K562 (cell line): ENCODE measurements around the gene ERICH6.

ENCODE experiments used
- BHLHE40 ChIP-seq: IDR thresholded peaks from 2 replicates; pipeline ENCODE4 v1.6.1; 2011; ENCODE audit warnings: low read length, improper control_type of control experiment
- CTCF ChIP-seq, 3 experiments: IDR thresholded peaks in 2 of 3; conservative IDR thresholded peaks in 1 of 3; 2 replicates each; pipeline ENCODE4 v1.5.1; 2011 to 2012; ENCODE audit warnings: low read length in 3 of 3, mild to moderate bottlenecking in 3 of 3, control low read depth in 2 of 3, improper control_type of control experiment in 1 of 3, inconsistent platforms in 1 of 3, low read depth in 1 of 3, mixed read lengths in 1 of 3, moderate library complexity in 1 of 3; ENCODE audit not compliant: insufficient read depth in 2 of 3
- ELK1 ChIP-seq: sonication (generic); formaldehyde crosslinking; IDR thresholded peaks from 2 replicates; pipeline ENCODE4 v1.8.1; 2022; ENCODE audit warnings: missing genetic modification reagents
- JUND ChIP-seq, 2 experiments: IDR thresholded peaks; 2 replicates in 1 of 2; 3 replicates in 1 of 2; pipeline ENCODE4 v1.6.1; 2011; ENCODE audit warnings: borderline replicate concordance in 2 of 2, low read depth in 2 of 2, low read length in 2 of 2, improper control_type of control experiment in 1 of 2, missing biosample characterization in 1 of 2, missing genetic modification characterization in 1 of 2, missing genetic modification reagents in 1 of 2
- NR1H2 ChIP-seq: sonication (generic); formaldehyde crosslinking; IDR thresholded peaks from 2 replicates; pipeline ENCODE4 v1.4.0; 2020; ENCODE audit warnings: mild to moderate bottlenecking, missing genetic modification reagents
- RBM22 ChIP-seq: fragments of 200-400 bp; formaldehyde crosslinking; IDR thresholded peaks from 2 replicates; pipeline ENCODE4 v1.6.1; 2018; ENCODE audit warnings: low read length, low read depth; ENCODE audit not compliant: poor library complexity, severe bottlenecking
- SMAD4 ChIP-seq: fragments of 250-450 bp; sonication (Bioruptor Pico); conservative IDR thresholded peaks from 2 replicates; pipeline ENCODE4 v1.8.0; 2021; ENCODE audit warnings: inconsistent platforms, mild to moderate bottlenecking, moderate library complexity
- TCF7L2 ChIP-seq: fragments of 150-350 bp; IDR thresholded peaks from 2 replicates; pipeline ENCODE4 v1.6.1; 2016; ENCODE audit warnings: low read depth, mild to moderate bottlenecking, low read length, moderate library complexity
- TOE1 ChIP-seq, 2 experiments: fragments of 450-650 bp in 1 of 2; sonication (generic) in 1 of 2; formaldehyde crosslinking in 1 of 2; IDR thresholded peaks; 2 replicates each; pipeline versions ENCODE4 v1.7.1 to v1.8.0; 2016 to 2022; ENCODE audit warnings: borderline replicate concordance in 2 of 2, mild to moderate bottlenecking in 2 of 2, antibody characterized with exemption in 1 of 2, inconsistent platforms in 1 of 2, low read depth in 1 of 2, missing genetic modification reagents in 1 of 2, moderate library complexity in 1 of 2
- ZBTB43 ChIP-seq: sonication (generic); formaldehyde crosslinking; IDR thresholded peaks from 2 replicates; pipeline ENCODE4 v1.8.0; 2023; ENCODE audit warnings: mild to moderate bottlenecking, missing genetic modification reagents
- ZNF316 ChIP-seq: fragments of 450-650 bp; IDR thresholded peaks from 2 replicates; pipeline ENCODE4 v1.6.1; 2016
- TF ChIP-seq, protein P1 (sequence below): fragments of 150-350 bp; conservative IDR thresholded peaks from 2 replicates; pipeline ENCODE4 v1.6.1; 2014; ENCODE audit warnings: low read length
- TF ChIP-seq, protein P2 (sequence below): fragments of 450-650 bp; IDR thresholded peaks from 2 replicates; pipeline ENCODE4 v1.6.1; 2016; ENCODE audit warnings: mild to moderate bottlenecking, moderate library complexity

GRCh38 chr3:150703756-150704344, at the start of gene ERICH6:
- peak; percentile 90 for TF ChIP-seq RBM22
- no peak for TF ChIP-seq NR1H2 (CRISPR knock-in tag)
- peak; percentile 4; the same call in 1 of the 2 replicates for TF ChIP-seq JUND (IDR thresholded peaks at IDR 0.05; ENCODE audit: borderline replicate concordance, low read depth, low read length)
- TF ChIP-seq JUND (tag; IDR thresholded peaks at IDR 0.05; ENCODE audit: borderline replicate concordance, low read depth, low read length) = no peak
- peak; percentile 65; the same call in 1 of the 2 replicates for TF ChIP-seq TOE1 (IDR thresholded peaks at IDR 0.05; ENCODE audit: borderline replicate concordance)
- no peak for TF ChIP-seq TOE1 (CRISPR knock-in tag; IDR thresholded peaks at IDR 0.05; ENCODE audit: borderline replicate concordance, low read depth)
- no peak for TF ChIP-seq ELK1 (CRISPR knock-in tag)
- TF ChIP-seq SMAD4 (CRISPR knock-in tag) = no peak
- no peak for TF ChIP-seq BHLHE40
- no peak for TF ChIP-seq ZBTB43 (CRISPR knock-in tag)
- TF ChIP-seq CTCF (IDR thresholded peaks at IDR 0.05 in 2 of 3, conservative IDR thresholded peaks at IDR 0.05 in 1 of 3; ENCODE audit: insufficient read depth in 2 of 3, low read depth in 1 of 3, low read length in 3 of 3) = peak in 1 of 3 experiments; percentile 31; a peak in 2 of 6 replicates
- TF ChIP-seq TCF7L2 = no peak
- TF ChIP-seq, protein P1, sequence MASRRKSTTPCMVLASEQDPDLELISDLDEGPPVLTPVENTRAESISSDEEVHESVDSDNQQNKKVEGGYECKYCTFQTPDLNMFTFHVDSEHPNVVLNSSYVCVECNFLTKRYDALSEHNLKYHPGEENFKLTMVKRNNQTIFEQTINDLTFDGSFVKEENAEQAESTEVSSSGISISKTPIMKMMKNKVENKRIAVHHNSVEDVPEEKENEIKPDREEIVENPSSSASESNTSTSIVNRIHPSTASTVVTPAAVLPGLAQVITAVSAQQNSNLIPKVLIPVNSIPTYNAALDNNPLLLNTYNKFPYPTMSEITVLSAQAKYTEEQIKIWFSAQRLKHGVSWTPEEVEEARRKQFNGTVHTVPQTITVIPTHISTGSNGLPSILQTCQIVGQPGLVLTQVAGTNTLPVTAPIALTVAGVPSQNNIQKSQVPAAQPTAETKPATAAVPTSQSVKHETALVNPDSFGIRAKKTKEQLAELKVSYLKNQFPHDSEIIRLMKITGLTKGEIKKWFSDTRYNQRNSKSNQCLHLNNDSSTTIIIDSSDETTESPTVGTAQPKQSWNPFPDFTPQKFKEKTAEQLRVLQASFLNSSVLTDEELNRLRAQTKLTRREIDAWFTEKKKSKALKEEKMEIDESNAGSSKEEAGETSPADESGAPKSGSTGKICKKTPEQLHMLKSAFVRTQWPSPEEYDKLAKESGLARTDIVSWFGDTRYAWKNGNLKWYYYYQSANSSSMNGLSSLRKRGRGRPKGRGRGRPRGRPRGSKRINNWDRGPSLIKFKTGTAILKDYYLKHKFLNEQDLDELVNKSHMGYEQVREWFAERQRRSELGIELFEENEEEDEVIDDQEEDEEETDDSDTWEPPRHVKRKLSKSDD = no peak
- TF ChIP-seq, protein P2, sequence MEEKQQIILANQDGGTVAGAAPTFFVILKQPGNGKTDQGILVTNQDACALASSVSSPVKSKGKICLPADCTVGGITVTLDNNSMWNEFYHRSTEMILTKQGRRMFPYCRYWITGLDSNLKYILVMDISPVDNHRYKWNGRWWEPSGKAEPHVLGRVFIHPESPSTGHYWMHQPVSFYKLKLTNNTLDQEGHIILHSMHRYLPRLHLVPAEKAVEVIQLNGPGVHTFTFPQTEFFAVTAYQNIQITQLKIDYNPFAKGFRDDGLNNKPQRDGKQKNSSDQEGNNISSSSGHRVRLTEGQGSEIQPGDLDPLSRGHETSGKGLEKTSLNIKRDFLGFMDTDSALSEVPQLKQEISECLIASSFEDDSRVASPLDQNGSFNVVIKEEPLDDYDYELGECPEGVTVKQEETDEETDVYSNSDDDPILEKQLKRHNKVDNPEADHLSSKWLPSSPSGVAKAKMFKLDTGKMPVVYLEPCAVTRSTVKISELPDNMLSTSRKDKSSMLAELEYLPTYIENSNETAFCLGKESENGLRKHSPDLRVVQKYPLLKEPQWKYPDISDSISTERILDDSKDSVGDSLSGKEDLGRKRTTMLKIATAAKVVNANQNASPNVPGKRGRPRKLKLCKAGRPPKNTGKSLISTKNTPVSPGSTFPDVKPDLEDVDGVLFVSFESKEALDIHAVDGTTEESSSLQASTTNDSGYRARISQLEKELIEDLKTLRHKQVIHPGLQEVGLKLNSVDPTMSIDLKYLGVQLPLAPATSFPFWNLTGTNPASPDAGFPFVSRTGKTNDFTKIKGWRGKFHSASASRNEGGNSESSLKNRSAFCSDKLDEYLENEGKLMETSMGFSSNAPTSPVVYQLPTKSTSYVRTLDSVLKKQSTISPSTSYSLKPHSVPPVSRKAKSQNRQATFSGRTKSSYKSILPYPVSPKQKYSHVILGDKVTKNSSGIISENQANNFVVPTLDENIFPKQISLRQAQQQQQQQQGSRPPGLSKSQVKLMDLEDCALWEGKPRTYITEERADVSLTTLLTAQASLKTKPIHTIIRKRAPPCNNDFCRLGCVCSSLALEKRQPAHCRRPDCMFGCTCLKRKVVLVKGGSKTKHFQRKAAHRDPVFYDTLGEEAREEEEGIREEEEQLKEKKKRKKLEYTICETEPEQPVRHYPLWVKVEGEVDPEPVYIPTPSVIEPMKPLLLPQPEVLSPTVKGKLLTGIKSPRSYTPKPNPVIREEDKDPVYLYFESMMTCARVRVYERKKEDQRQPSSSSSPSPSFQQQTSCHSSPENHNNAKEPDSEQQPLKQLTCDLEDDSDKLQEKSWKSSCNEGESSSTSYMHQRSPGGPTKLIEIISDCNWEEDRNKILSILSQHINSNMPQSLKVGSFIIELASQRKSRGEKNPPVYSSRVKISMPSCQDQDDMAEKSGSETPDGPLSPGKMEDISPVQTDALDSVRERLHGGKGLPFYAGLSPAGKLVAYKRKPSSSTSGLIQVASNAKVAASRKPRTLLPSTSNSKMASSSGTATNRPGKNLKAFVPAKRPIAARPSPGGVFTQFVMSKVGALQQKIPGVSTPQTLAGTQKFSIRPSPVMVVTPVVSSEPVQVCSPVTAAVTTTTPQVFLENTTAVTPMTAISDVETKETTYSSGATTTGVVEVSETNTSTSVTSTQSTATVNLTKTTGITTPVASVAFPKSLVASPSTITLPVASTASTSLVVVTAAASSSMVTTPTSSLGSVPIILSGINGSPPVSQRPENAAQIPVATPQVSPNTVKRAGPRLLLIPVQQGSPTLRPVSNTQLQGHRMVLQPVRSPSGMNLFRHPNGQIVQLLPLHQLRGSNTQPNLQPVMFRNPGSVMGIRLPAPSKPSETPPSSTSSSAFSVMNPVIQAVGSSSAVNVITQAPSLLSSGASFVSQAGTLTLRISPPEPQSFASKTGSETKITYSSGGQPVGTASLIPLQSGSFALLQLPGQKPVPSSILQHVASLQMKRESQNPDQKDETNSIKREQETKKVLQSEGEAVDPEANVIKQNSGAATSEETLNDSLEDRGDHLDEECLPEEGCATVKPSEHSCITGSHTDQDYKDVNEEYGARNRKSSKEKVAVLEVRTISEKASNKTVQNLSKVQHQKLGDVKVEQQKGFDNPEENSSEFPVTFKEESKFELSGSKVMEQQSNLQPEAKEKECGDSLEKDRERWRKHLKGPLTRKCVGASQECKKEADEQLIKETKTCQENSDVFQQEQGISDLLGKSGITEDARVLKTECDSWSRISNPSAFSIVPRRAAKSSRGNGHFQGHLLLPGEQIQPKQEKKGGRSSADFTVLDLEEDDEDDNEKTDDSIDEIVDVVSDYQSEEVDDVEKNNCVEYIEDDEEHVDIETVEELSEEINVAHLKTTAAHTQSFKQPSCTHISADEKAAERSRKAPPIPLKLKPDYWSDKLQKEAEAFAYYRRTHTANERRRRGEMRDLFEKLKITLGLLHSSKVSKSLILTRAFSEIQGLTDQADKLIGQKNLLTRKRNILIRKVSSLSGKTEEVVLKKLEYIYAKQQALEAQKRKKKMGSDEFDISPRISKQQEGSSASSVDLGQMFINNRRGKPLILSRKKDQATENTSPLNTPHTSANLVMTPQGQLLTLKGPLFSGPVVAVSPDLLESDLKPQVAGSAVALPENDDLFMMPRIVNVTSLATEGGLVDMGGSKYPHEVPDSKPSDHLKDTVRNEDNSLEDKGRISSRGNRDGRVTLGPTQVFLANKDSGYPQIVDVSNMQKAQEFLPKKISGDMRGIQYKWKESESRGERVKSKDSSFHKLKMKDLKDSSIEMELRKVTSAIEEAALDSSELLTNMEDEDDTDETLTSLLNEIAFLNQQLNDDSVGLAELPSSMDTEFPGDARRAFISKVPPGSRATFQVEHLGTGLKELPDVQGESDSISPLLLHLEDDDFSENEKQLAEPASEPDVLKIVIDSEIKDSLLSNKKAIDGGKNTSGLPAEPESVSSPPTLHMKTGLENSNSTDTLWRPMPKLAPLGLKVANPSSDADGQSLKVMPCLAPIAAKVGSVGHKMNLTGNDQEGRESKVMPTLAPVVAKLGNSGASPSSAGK = peak; percentile 54
- no peak for TF ChIP-seq ZNF316
